OCI-LY1 (cell line): ENCODE data around the gene TANGO6.

Experiments
- H2AFZ ChIP-seq: fragments of 200-600 bp; sonication (generic), shearing (Covaris generic); 2 replicates; pipeline ENCODE4 v1.6.0; 2014; ENCODE audit warnings: antibody characterized with exemption, mild to moderate bottlenecking, low read length
- H3F3A ChIP-seq: fragments of 200-600 bp; sonication (generic), shearing (Covaris generic); 2 replicates; pipeline ENCODE4 v1.6.0; 2014; ENCODE audit warnings: mild to moderate bottlenecking, antibody characterized with exemption, low read length, moderate library complexity; ENCODE audit not compliant: insufficient read depth
- H3K27ac ChIP-seq: fragments of 200-600 bp; sonication (generic); 2 replicates; pipeline ENCODE4 v1.5.1; 2014; ENCODE audit warnings: low read length, mixed run types, mild to moderate bottlenecking, low read depth; ENCODE audit not compliant: poor library complexity, severe bottlenecking
- H3K27me3 ChIP-seq: fragments of 200-600 bp; sonication (generic); 2 replicates; pipeline ENCODE4 v1.6.0; 2014; ENCODE audit warnings: antibody characterized with exemption, mild to moderate bottlenecking, low read length, moderate library complexity; ENCODE audit not compliant: insufficient read depth
- H3K36me3 ChIP-seq: fragments of 200-600 bp; sonication (generic); 2 replicates; pipeline ENCODE4 v1.6.1; 2014; ENCODE audit warnings: mild to moderate bottlenecking, antibody characterized with exemption, low read length, moderate library complexity, mixed read lengths; ENCODE audit not compliant: insufficient read depth
- H3K4me1 ChIP-seq: fragments of 200-600 bp; sonication (generic); 2 replicates; pipeline ENCODE4 v1.5.1; 2014; ENCODE audit warnings: mild to moderate bottlenecking, low read length, moderate library complexity; ENCODE audit not compliant: insufficient read depth, severe bottlenecking
- H3K4me2 ChIP-seq: fragments of 200-600 bp; sonication (generic), shearing (Covaris generic); 2 replicates; pipeline ENCODE4 v1.6.1; 2014; ENCODE audit warnings: low read length
- H3K4me3 ChIP-seq: fragments of 200-600 bp; sonication (generic); 2 replicates; pipeline ENCODE4 v1.5.1; 2014; ENCODE audit warnings: low read length, low read depth, mild to moderate bottlenecking, mixed read lengths; ENCODE audit not compliant: poor library complexity, severe bottlenecking
- H3K79me2 ChIP-seq: fragments of 200-600 bp; shearing (Covaris generic); 2 replicates; pipeline ENCODE4 v1.6.1; 2016; ENCODE audit warnings: mixed run types, low read length, mixed read lengths; ENCODE audit not compliant: insufficient read depth
- H3K9ac ChIP-seq: fragments of 200-600 bp; sonication (generic), shearing (Covaris generic); 2 replicates; pipeline ENCODE4 v1.6.1; 2014; ENCODE audit warnings: mild to moderate bottlenecking, low read length, mixed read lengths
- H3K9me2 ChIP-seq: fragments of 200-600 bp; sonication (generic), shearing (Covaris generic); 2 replicates; pipeline ENCODE4 v1.6.1; 2014; ENCODE audit warnings: low read depth, mild to moderate bottlenecking, low read length, mixed read lengths
- H3K9me3 ChIP-seq: fragments of 200-600 bp; shearing (Covaris generic); 2 replicates; pipeline ENCODE4 v1.6.1; 2014; ENCODE audit warnings: low read length, mixed read lengths
- H4K20me1 ChIP-seq: fragments of 200-600 bp; sonication (generic), shearing (Covaris generic); 2 replicates; pipeline ENCODE4 v1.6.0; 2016; ENCODE audit warnings: mild to moderate bottlenecking, low read length; ENCODE audit not compliant: insufficient read depth
- CTCF ChIP-seq: fragments of 200-600 bp; sonication (generic), shearing (Covaris generic); IDR thresholded peaks from 2 replicates; pipeline ENCODE4 v1.5.1; 2017; ENCODE audit warnings: mild to moderate bottlenecking, antibody characterized with exemption, low read length, moderate library complexity, mixed read lengths
- EZH2 ChIP-seq: fragments of 200-600 bp; sonication (generic), shearing (Covaris generic); IDR thresholded peaks from 2 replicates; pipeline ENCODE4 v1.8.0; 2017; ENCODE audit warnings: borderline replicate concordance, mixed run types, mild to moderate bottlenecking, antibody characterized with exemption, low read length, moderate library complexity, mixed read lengths

The TANGO6 gene

GRCh38 chr16:69087161-69087581 is 243.8 kb downstream of the TANGO6 start:
- H3K27ac ChIP-seq, result no peak overlapping the region
- no peaks in the 10 kb centered on the region for H3K9me2 ChIP-seq
- H2AFZ ChIP-seq, result no peak overlapping the region
- no peaks in the 10 kb centered on the region for H3K36me3 ChIP-seq
- H3K4me1 ChIP-seq, result no peaks in the 10 kb centered on the region
- no peak for TF ChIP-seq CTCF
- no peak for TF ChIP-seq EZH2
- no peaks in the 10 kb centered on the region for H3K27me3 ChIP-seq
- no peak overlapping the region for H3K4me2 ChIP-seq
- no peaks in the 10 kb centered on the region for H4K20me1 ChIP-seq
- no peak overlapping the region for H3K4me3 ChIP-seq
- no peaks in the 10 kb centered on the region for H3K79me2 ChIP-seq
- no peaks in the 10 kb centered on the region for H3F3A ChIP-seq
- no peak overlapping the region for H3K9ac ChIP-seq
- no peaks in the 10 kb centered on the region for H3K9me3 ChIP-seq

GRCh38 chr16:69088684-69089083 is 245.4 kb downstream of the TANGO6 start:
- no peak overlapping the region for H2AFZ ChIP-seq
- H3K36me3 ChIP-seq, result no peaks in the 10 kb centered on the region
- no peaks in the 10 kb centered on the region for H3K4me1 ChIP-seq
- H4K20me1 ChIP-seq, result no peaks in the 10 kb centered on the region
- no peaks in the 10 kb centered on the region for H3K79me2 ChIP-seq
- H3K27ac ChIP-seq, result no peak overlapping the region
- H3K4me3 ChIP-seq, result no peak overlapping the region
- H3F3A ChIP-seq, result no peaks in the 10 kb centered on the region
- no peaks in the 10 kb centered on the region for H3K27me3 ChIP-seq
- H3K4me2 ChIP-seq, result no peak overlapping the region
- no peak overlapping the region for H3K9ac ChIP-seq
- no peak for TF ChIP-seq CTCF
- TF ChIP-seq EZH2, result no peak
- no peaks in the 10 kb centered on the region for H3K9me2 ChIP-seq
- H3K9me3 ChIP-seq, result no peaks in the 10 kb centered on the region

GRCh38 chr16:69089091-69089910 is 246.0 kb downstream of the TANGO6 start:
- Histone ChIP-seq H3K79me2 (no peaks in the 10 kb centered on the region), H2AFZ (no peak overlapping the region), H3K4me1 (no peaks in the 10 kb centered on the region), H3K27ac (no peak overlapping the region), H3K9me3 (no peaks in the 10 kb centered on the region), H3K4me2 (no peak overlapping the region), H3K9me2 (no peaks in the 10 kb centered on the region), H4K20me1 (no peaks in the 10 kb centered on the region), H3F3A (no peaks in the 10 kb centered on the region), H3K27me3 (no peaks in the 10 kb centered on the region), H3K9ac (no peak overlapping the region), H3K36me3 (no peaks in the 10 kb centered on the region), H3K4me3 (no peak overlapping the region)
- TF ChIP-seq CTCF, result no peak
- no peak for TF ChIP-seq EZH2
